ENCODE results near the gene PLEKHS1. TPM values are rescaled to one million over a fixed set of nuclear protein-coding genes. Genes with fewer than 3 reads are reported as not detected.

Gene PLEKHS1
- total RNA-seq = not detected in 2 replicates

DNA sequence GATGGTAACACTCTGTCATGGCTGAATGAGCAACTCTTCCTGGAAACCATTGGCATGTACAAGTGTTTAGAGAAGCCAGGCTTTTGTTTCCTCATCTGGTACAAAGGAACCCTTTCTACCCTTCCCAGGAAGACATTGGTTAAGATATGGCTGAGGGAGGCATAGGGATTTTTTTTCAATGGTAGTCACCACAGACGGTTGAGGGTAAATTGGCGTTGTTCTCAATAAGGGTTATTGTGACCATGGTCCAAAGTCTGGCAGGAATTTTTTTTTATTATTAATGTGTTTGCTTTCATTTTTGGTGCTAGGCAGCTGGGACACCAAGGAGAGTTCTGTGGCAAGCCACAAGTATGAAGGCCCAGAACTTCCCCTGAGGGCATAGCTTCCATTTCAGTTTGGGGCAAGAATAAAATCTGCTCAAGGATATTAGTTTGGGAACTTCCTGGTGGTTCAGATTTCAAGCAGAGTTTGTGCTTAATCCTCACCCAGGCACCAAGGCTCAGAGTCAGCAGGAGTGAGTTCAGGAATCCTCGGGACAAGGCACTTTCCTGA is at the start of gene PLEKHS1:
TSS of gene PLEKHS1 (plus strand) at position 502 of the 552 bp plus-strand sequence. CDS start 3,596 bp downstream, outside the sequence.

Other genes with a start within 250 kb of the PLEKHS1 start
- gene HABP2, start 198.6 kb upstream of the PLEKHS1 start, total RNA-seq = not detected in 2 replicates
- gene NRAP, start 87.6 kb upstream of the PLEKHS1 start, total RNA-seq = not detected in 2 replicates
- 16.9 and 18.8 TPM in 2 replicates for gene CASP7, start 71.8 kb upstream of the PLEKHS1 start, total RNA-seq
- gene DCLRE1A, start 102.4 kb downstream of the PLEKHS1 start, total RNA-seq = 5.5 and 7.2 TPM in 2 replicates
- 18.0 and 20.8 TPM in 2 replicates for gene NHLRC2, start 103.0 kb downstream of the PLEKHS1 start, total RNA-seq

Data from bronchus fibroblast of lung (primary cell).